Stimulated activated CD8-positive, alpha-beta memory T cell treated with anti-CD3 and anti-CD28 coated beads, Interleukin-4, amount 100 ng/mL, for 24 hours (primary cell): ENCODE measurements around the gene AMMECR1L.
A peak's percentile ranks its signal among the peaks of the same experiment; 100 is the strongest.
"Not testable (repeated sequence)": the region's sequence is repeated elsewhere in the genome, so short reads cannot be mapped to it uniquely, and the experiment has no call there.

ENCODE experiments used
- DNase-seq: peaks from one replicate; pipeline ENCODE4 v3.0.0-alpha.2; 2020; ENCODE audit warnings: low read depth

The AMMECR1L gene

GRCh38 chr2:127887082-127887775 lies 1.5 kb upstream of the AMMECR1L start:
- no peak for DNase-seq

DNA sequence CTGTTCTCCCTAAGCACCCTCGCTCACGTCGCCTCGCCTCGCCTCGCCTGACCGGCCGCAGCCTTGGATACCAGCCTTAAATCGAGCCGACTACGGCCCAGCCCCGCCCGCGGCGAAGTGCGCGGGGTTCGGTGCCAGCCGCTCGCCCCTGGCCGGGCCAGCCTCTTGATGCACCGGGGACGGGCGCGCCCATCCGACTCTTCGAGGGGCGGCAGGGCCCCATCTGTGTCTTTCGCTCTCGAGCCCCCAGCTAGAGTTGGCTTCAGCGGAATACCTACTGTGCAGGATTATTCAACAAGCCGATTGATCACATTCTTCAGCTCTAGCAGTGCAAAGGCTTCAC lies 808 bp upstream of the AMMECR1L start:
- DNase-seq: not testable (repeated sequence)

GRCh38 chr2:127884861-127885740 lies 655 bp downstream of the AMMECR1L start:
- DNase-seq: peak; percentile 9

GRCh38 chr2:127884436-127884835 lies 1.3 kb downstream of the AMMECR1L start:
- DNase-seq: no peak

DNA sequence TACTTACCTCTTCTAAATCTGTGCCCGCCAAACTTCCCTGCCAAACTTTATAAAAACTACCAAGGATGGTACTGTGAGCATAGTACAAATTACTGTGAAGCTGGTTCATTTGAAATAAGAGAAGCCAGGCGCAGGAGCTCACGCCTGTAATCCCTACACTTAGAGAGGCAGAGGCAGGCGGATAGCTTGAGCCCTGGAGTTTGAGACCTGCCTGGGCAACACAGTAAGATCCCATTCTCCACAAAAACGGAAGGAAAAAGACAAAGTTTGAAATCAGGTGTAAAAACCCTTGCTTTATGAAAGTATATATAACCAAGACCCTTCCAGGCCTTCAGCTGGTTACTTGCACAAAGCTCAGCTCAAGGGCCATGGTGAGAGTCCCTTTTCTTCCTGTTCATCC lies 5.9 kb downstream of the AMMECR1L start:
- DNase-seq: no peak

DNA sequence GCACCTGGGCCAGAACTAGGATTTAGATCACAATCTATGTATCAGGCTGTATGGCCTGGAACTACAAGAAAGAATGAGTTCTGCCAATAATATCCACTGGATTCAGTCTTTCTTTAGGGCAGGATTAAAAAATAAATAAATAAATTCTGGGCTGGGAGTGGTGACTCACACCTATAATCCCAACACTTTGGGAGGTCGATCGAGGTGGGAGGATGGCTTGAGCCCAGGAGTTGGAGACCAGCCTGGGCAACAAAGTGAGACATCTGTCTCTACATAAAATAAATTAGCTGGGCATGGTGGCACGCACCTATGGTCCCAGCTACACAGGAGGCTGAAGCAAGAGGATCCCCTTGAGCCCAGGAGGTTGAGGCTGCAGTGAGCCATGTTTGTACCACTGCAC lies 8.1 kb downstream of the AMMECR1L start:
- no peak for DNase-seq

DNA sequence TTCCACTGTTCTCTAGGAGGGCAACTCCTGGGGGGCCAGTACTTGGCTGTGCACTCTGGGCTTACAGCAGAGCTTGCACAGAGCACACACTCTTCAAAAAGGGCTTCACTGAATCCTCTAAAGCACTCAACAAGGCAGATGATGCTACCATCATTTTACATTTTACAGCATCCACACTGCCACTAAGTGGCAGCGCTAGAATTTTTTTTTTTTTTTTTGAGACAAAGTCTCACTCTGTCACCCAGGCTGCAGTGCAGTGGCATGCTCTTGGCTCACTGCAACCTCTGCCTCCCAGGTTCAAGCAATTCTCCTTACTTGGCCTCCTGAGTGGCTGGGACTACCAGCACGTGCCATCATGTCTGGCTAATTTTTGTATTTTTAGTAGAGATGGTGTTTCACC lies 8.6 kb downstream of the AMMECR1L start:
- DNase-seq: no peak

DNA sequence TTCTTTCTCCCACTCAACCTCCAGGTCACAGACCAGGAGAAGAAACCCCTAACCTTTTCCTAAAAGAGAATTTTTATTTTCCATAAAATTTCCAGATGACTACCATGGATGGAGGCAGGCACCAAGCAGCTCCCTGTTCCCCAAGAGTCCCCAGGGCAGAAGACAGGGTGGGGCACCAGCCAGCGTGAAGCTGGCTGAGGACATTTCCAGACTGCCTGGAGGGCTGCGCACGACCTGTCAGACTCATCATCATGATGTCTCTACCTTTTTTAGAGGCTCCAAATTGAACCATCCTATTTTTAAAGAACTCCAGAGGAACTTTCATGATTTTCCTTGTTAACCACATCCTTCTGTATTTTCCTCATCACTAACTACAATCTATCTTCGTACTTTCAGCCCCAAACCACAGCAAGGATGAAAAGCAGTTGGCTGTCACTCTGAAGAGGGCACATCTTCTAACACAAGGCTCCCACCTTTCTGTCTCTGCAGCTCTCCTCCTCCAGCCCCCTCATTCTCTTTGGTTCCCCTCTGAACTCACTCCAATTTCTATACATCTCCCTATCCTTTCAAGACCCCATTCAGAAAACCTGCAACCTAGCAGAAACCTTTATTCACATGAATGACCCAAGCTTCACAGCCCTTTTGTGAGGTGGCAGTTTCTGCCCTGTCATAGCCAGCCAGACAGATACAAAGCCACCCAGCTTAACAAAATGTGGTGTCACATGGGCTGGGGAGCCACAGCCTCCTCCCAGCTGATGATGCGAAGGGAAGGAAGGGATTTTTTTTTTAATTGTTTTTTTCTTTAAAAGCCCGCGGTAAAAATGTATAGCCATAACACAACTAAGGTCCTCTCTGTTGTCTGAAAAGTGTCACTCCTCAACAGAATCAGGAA lies 11.1 kb downstream of the AMMECR1L start:
- no peak for DNase-seq

DNA sequence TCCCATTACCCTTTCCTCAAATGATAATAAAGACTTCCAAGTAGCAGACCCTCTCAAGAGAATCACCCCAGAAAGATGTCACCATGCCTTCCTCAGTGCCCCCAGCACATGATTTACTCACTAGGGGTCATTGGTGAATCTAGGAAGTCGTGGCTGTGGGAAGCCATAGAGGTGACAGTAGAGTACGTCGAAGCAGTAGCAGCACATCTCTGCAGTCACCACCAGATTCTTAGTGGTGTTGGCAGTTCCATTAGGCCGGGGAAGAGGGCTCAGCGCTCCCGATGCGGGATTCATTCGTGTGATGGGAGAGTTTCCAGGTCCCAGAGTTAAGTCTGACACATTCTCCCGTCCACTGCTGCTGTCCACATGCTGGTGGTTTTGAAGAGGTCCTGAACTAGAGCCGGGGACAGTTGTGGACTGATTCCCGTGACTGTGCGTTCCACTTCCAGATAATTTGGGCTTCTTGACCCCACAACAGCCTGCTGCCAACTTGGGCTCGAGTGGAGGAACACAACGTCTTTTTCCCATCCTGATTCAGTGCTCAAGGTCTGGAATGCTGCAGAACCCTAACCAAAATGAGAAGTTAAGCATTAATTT lies 12.0 kb downstream of the AMMECR1L start:
- no peak for DNase-seq

GRCh38 chr2:127872354-127872753 lies 13.4 kb downstream of the AMMECR1L start:
- no peak for DNase-seq

- no peak for DNase-seq
Observed at GRCh38 chr2:127865926-127866325, 19.8 kb downstream of the AMMECR1L start.

GRCh38 chr2:127864877-127865276 lies 20.9 kb downstream of the AMMECR1L start:
- DNase-seq: no peak

GRCh38 chr2:127862228-127862627 lies 23.5 kb downstream of the AMMECR1L start:
- DNase-seq: no peak

DNA sequence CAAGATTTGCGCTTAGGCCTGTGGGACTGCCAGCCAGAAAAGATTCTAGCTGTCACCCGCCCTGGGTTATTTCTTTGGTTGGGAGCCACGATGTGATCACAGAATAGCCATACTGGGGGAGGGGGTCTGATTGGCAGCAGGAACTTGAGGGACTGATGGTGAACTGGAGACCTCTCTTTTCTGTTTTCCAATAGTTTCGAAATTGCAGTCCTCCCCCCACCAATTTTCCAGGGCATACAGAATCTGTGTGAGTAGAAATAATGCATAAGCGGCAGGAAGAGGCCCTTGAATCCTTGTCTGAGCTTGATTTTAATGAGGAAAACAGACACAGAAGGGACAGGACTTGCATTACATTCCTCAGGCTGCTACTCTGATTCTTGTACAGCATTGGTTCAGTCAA lies 25.6 kb downstream of the AMMECR1L start:
- DNase-seq: no peak

- peak; percentile 19 for DNase-seq
Observed at GRCh38 chr2:127859712-127860085, 26.1 kb downstream of the AMMECR1L start.

DNA sequence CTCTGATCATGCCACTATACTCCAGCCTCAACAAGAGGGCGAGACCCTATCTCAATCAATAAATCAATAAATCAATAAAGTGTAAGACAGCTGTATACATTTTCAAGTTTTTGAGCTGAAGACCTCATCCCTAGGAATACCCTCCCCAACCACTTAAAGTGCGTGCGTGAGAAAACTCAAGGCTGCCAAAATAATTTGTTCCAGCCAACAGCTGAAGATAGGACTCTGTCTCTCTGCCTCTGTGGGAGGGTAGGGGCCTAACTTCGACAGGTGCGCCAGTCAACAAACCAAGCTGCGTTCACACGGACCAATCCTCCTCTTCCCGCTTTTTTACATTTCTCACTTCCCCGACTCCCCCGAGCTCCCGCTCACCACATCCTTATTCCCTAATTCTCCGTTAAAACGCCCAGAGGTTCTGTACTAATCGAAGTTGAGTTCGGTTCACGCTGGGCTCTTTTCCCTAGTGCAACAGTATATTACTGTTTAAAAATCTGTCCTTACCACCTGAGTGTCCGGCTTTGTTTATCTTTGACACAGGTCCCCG lies 28.4 kb downstream of the AMMECR1L start:
- DNase-seq: no peak

GRCh38 chr2:127853671-127854070 lies 32.1 kb downstream of the AMMECR1L start:
- no peak for DNase-seq

DNA sequence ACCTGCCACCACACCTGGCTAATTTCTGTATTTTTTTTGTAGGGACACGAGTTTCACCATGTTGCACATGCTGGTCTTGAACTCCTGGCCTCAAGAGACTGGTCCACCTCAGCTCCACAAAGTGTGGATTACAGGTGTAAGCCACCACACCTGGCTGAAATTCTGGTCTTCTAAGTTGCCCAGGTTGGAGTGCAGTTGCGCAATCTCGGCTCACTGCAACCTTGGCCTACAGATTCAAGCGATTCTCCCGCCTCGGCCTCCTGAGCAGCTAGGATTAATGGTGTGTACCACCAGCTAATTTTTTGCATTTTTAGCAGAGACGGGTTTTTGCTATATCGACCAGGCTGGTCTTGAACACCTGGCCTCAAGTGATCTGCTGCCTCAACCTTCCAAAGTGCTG lies 33.4 kb downstream of the AMMECR1L start:
- DNase-seq: no peak

- DNase-seq: no peak
Observed at GRCh38 chr2:127847931-127848330, 37.8 kb downstream of the AMMECR1L start.

GRCh38 chr2:127844973-127845372 lies 40.8 kb downstream of the AMMECR1L start:
- DNase-seq: no peak

- no peak for DNase-seq
Observed at GRCh38 chr2:127843677-127844076, 42.1 kb downstream of the AMMECR1L start.
